ENCODE data around the gene UGP2. TPM values are rescaled to one million over a fixed set of nuclear protein-coding genes. Genes with fewer than 3 reads are reported as not detected.

The UGP2 gene
- total RNA-seq, 2 donors from 2014 or later, result 204 to 209 TPM

GRCh38 chr2:63871864-63872263 lies 30.2 kb downstream of the UGP2 start:
- TF ChIP-seq CTCF (IDR thresholded peaks at IDR 0.05), result no peak
- DNase-seq (ENCODE audit: low spot score), result no peak
- Histone ChIP-seq H3K27ac (peak overlapping the region in 1 of 2 donors; percentile 71), H3K9me3 (no peaks in the 10 kb centered on the region), H3K27me3 (no peaks in the 10 kb centered on the region), H3K4me3 (no peak overlapping the region), H3K4me1 (peaks cover 0 to 63% of the 10 kb centered on the region in 2 donors), H3K36me3 (peaks cover 9% of the 10 kb centered on the region)

- TF ChIP-seq CTCF (IDR thresholded peaks at IDR 0.05), result no peak
- no peak for DNase-seq (ENCODE audit: low spot score)
- Histone ChIP-seq H3K4me3 (no peak overlapping the region), H3K27ac (peak overlapping the region in 1 of 2 donors; percentile 71), H3K36me3 (peaks cover 9% of the 10 kb centered on the region), H3K4me1 (peaks cover 0 to 63% of the 10 kb centered on the region in 2 donors), H3K27me3 (no peaks in the 10 kb centered on the region), H3K9me3 (no peaks in the 10 kb centered on the region)
Measured at GRCh38 chr2:63872571-63873328, 31.1 kb downstream of the UGP2 start.

GRCh38 chr2:63874204-63875130 lies 32.8 kb downstream of the UGP2 start:
- TF ChIP-seq CTCF (IDR thresholded peaks at IDR 0.05), result no peak
- Histone ChIP-seq H3K4me1 (peaks cover 0 to 60% of the 10 kb centered on the region in 2 donors), H3K27me3 (no peaks in the 10 kb centered on the region), H3K27ac (peak overlapping the region; percentile 52 to 68), H3K36me3 (peaks cover 9% of the 10 kb centered on the region), H3K4me3 (no peak overlapping the region), H3K9me3 (no peaks in the 10 kb centered on the region)
- DNase-seq (ENCODE audit: low spot score), result no peak

GRCh38 chr2:63875131-63875527 lies 33.4 kb downstream of the UGP2 start:
- no peaks in the 10 kb centered on the region for H3K27me3 ChIP-seq
- DNase-seq (ENCODE audit: low spot score), result no peak
- H3K4me1 ChIP-seq, result peaks cover 0 to 59% of the 10 kb centered on the region in 2 donors
- no peak for TF ChIP-seq CTCF (IDR thresholded peaks at IDR 0.05)
- no peak overlapping the region for H3K4me3 ChIP-seq
- no peaks in the 10 kb centered on the region for H3K9me3 ChIP-seq
- peaks cover 9% of the 10 kb centered on the region for H3K36me3 ChIP-seq
- H3K27ac ChIP-seq, result peak overlapping the region; percentile 52 to 68

GRCh38 chr2:63875559-63876245 lies 34.0 kb downstream of the UGP2 start:
- TF ChIP-seq CTCF (IDR thresholded peaks at IDR 0.05), result no peak

More at GRCh38 chr2:63875559-63876245, 34.0 kb downstream of the UGP2 start:
- no peak for DNase-seq (ENCODE audit: low spot score)
- Histone ChIP-seq H3K27ac (peak overlapping the region; percentile 52 to 68), H3K36me3 (peaks cover 9% of the 10 kb centered on the region), H3K4me1 (peaks cover 0 to 56% of the 10 kb centered on the region in 2 donors), H3K4me3 (no peak overlapping the region), H3K9me3 (no peaks in the 10 kb centered on the region), H3K27me3 (no peaks in the 10 kb centered on the region)
